Hepatocyte (in vitro differentiated cells): Measurements from ENCODE around the gene WDPCP.

Experiments
- EZH2 ChIP-seq: fragments of 200-600 bp; sonication (generic); IDR thresholded peaks from 2 replicates; pipeline ENCODE4 v1.6.1; 2016; ENCODE audit warnings: antibody characterized with exemption, mild to moderate bottlenecking, borderline replicate concordance
- EZH2phosphoT487 ChIP-seq: fragments of 200-600 bp; sonication (generic); IDR thresholded peaks from one replicate; pipeline ENCODE4 v1.6.1; 2018; ENCODE audit warnings: antibody characterized with exemption, mild to moderate bottlenecking, low read depth, moderate library complexity; ENCODE audit not compliant: unreplicated experiment, severe bottlenecking
- TF ChIP-seq, protein P1 (sequence below): fragments of 200-600 bp; sonication (generic); IDR thresholded peaks from 2 replicates; pipeline ENCODE4 v1.5.1; 2016; ENCODE audit warnings: antibody characterized with exemption, mild to moderate bottlenecking; ENCODE audit not compliant: poor library complexity

- TF ChIP-seq, protein P1, sequence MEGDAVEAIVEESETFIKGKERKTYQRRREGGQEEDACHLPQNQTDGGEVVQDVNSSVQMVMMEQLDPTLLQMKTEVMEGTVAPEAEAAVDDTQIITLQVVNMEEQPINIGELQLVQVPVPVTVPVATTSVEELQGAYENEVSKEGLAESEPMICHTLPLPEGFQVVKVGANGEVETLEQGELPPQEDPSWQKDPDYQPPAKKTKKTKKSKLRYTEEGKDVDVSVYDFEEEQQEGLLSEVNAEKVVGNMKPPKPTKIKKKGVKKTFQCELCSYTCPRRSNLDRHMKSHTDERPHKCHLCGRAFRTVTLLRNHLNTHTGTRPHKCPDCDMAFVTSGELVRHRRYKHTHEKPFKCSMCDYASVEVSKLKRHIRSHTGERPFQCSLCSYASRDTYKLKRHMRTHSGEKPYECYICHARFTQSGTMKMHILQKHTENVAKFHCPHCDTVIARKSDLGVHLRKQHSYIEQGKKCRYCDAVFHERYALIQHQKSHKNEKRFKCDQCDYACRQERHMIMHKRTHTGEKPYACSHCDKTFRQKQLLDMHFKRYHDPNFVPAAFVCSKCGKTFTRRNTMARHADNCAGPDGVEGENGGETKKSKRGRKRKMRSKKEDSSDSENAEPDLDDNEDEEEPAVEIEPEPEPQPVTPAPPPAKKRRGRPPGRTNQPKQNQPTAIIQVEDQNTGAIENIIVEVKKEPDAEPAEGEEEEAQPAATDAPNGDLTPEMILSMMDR, result no peak
- TF ChIP-seq EZH2, result no peak
- TF ChIP-seq EZH2phosphoT487, result no peak
Observed at GRCh38 chr2:63590626-63591408, 2.5 kb upstream of the WDPCP start.
